Measurements from ENCODE around the gene LZIC.

The LZIC gene

GRCh38 chr1:9910423-9911178 lies 32.6 kb downstream of the LZIC start:
- peak; percentile 99 to 100 for DNase-seq (ENCODE audit: extremely low read depth in 1 of 2, low read depth in 1 of 2)

- DNase-seq (ENCODE audit: extremely low read depth in 1 of 2, low read depth in 1 of 2), result no peak
Measured at GRCh38 chr1:9910076-9910422, 33.1 kb downstream of the LZIC start, which contains the start of gene CTNNBIP1. Gene CTNNBIP1 (minus strand): TSS chr1:9910269. CDS start chr1:9872064, 38,205 bp downstream.

- no peak for DNase-seq (ENCODE audit: extremely low read depth in 1 of 2, low read depth in 1 of 2)
Measured at GRCh38 chr1:9909234-9910046, 33.8 kb downstream of the LZIC start.

DNA sequence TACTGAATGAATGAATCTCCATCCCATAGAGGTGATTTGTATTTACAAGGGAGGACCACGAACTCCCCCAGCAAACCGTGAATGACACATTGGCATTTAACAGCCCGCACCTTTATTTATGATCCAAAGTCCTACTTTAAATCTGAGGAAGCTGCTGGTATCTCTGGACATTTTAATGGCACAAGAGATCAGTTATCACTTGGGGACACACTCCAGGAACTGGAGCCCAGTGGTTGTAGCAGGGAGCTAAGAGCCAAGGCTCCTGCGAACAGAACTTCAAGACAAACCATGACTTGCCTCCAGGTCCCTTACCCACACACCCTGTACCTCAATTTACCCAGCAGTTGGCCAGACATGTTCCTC lies 34.3 kb downstream of the LZIC start:
- no peak for DNase-seq (ENCODE audit: extremely low read depth in 1 of 2, low read depth in 1 of 2)

GRCh38 chr1:9907441-9907840 lies 35.8 kb downstream of the LZIC start:
- DNase-seq (ENCODE audit: extremely low read depth in 1 of 2, low read depth in 1 of 2), result no peak

DNA sequence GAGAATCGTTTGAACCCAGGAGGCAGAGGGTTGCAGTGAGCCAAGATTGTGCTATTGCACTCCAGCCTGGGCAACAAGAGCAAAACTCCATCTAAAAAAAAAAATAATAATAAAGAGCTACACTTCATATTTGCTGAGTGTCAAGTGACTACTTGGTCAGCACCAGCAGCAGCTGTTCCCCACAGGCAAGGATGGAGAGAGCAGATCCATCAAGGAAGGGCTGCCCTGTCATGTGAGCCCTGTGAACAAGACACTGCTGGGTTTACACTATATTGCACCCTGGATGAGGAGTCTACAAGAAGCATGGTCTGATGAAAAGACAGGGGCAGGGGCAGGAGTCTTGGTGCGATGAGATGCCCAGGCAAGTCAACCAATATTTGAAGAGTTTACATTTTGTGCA lies 36.7 kb downstream of the LZIC start:
- DNase-seq (ENCODE audit: extremely low read depth in 1 of 2, low read depth in 1 of 2), result no peak

- DNase-seq (ENCODE audit: extremely low read depth in 1 of 2, low read depth in 1 of 2), result no peak
Measured at GRCh38 chr1:9905010-9905409, 38.2 kb downstream of the LZIC start.

DNA sequence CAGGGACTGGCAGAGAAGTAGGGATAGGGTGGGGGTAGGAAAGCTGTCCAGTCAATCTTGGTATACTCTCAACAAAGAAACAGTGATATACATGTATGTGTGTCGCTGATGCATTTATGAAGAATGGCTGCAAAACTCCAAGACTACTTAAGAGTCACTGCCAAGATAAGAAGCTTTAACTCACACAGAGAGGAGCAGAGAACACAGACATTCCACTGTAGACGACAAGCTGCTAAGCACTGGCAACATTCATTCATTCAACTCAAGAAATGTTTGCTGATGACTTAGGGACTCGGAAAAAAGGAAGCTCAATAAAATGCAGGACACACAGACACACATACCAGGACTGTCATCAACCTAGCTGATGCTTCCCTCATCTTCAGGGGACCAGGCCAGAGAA lies 38.6 kb downstream of the LZIC start:
- no peak for DNase-seq (ENCODE audit: extremely low read depth in 1 of 2, low read depth in 1 of 2)

GRCh38 chr1:9903801-9904527 lies 39.2 kb downstream of the LZIC start:
- DNase-seq (ENCODE audit: extremely low read depth in 1 of 2, low read depth in 1 of 2), result no peak

- DNase-seq (ENCODE audit: extremely low read depth in 1 of 2, low read depth in 1 of 2), result no peak
Measured at GRCh38 chr1:9902060-9902452, 41.1 kb downstream of the LZIC start.

DNA sequence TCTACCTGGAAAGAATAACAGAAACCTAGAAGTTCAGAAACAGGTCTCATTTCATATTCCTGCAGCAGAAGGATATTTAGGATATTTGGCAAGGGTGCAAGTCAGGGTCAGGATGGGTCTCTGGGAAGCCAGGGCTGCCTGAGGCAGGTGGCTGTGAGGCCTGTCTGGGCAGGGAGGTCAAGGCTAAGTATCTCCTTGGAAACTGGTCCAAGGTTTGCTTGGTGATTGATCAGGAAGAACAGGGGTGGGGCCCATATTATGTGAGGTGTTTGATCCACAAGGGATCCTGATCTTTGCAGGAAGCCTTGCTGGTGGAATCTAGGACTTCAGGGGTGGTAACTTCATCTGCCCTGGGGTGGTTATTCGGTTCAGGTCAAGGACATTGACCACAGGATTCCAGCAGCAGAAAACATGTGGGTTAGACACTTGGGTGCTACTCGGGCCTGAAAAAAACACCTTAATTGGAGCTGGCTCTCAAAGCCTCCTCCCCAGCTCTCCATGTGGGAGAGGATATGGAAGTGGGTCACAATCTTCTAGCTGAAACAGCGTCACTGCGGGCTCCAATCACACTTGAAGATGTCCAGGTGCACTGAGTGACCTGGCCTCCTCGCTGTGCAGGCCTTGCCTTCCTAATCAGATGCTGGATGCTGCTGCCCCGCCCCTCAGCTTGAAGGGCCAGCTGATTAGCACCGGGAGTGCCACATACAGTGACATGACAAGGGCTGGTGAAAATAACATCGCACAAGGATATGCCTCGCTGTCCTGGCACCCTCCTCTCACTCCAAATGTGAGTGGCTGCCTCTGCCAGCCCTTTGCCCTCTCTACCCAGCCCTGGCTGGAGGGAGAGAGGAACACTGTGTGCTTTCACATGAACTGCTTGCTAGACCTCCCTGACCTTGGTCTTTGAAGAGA lies 41.8 kb downstream of the LZIC start:
- no peak for DNase-seq (ENCODE audit: extremely low read depth in 1 of 2, low read depth in 1 of 2)

DNA sequence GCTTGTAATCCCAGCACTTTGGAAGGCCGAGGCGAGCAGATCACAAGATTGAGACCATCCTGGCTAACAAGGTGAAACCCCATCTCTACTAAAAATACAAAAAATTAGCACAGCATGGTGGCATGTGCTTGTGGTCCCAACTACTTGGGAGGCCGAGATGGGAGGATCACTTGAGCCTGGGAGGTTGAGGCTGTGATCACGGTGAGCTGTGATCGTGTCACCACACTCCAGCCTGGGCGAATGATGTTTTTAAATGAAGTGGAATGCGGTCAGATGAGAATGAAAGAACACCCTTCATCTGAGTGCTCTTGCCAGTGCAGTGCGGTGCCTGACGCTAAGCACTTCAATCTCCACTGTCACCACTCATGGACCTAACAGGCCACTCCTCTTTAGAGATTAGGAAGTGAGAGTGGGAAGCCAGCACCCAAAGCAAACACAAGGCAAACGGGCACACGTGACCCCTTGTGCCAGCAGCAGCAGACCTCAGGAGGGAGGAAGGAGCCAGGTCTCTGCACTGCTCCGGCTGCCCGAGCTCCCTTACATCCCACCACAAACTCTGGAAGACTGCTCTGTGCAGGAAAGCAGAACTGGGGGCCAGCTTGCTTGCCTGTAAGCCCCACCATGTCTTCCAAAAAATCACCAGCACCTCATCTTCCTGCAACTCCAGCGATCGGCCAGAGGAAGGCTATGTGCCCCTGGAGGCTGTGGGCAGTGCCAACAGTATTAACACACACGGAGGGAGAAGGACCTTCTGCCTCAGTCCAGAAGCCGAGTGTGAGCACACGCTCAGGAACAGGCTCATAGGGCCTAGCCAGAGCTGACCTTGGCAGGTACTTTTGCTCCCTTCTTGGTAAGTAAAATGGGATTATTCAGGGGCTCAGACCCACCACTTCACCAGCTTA lies 42.8 kb downstream of the LZIC start:
- no peak for DNase-seq (ENCODE audit: extremely low read depth in 1 of 2, low read depth in 1 of 2)

GRCh38 chr1:9894115-9894514 lies 49.1 kb downstream of the LZIC start:
- no peak for DNase-seq (ENCODE audit: extremely low read depth in 1 of 2, low read depth in 1 of 2)

- DNase-seq (ENCODE audit: extremely low read depth in 1 of 2, low read depth in 1 of 2), result no peak
Measured at GRCh38 chr1:9892563-9893528, 50.3 kb downstream of the LZIC start.

- no peak for DNase-seq (ENCODE audit: extremely low read depth in 1 of 2, low read depth in 1 of 2)
Measured at GRCh38 chr1:9891207-9891606, 52.0 kb downstream of the LZIC start.

GRCh38 chr1:9890224-9890731 lies 52.9 kb downstream of the LZIC start:
- no peak for DNase-seq (ENCODE audit: extremely low read depth in 1 of 2, low read depth in 1 of 2)

- DNase-seq (ENCODE audit: extremely low read depth in 1 of 2, low read depth in 1 of 2), result no peak
Measured at GRCh38 chr1:9889411-9889810, 53.8 kb downstream of the LZIC start.

- no peak for DNase-seq (ENCODE audit: extremely low read depth in 1 of 2, low read depth in 1 of 2)
Measured at GRCh38 chr1:9888886-9889285, 54.3 kb downstream of the LZIC start.
